Activated CD8-positive, alpha-beta T cell treated with anti-CD3 and anti-CD28 coated beads, Interleukin-2, amount 10 ng/mL, durations not matched to agents 7 days and 5 days (primary cell): ENCODE measurements around the gene SERPINB8. TPM values are rescaled to one million over a fixed set of nuclear protein-coding genes. Genes with fewer than 3 reads are reported as not detected.

Source experiments
- ATAC-seq: fragments of 150-1000 bp; cut with Tn5 transposase; one replicate; pipeline ENCODE4 v1.10.0; 2021; ENCODE audit warnings: moderate library complexity
- CTCF ChIA-PET: fragments of 350-600 bp; sonication (Branson Sonifier 250); formaldehyde crosslinking; loops from one replicate; lab custom pipeline; 2021; ENCODE audit warnings: antibody characterized with exemption; lab: Charles Lee
- POLR2A ChIA-PET: fragments of 350-600 bp; sonication (Branson Sonifier 250); formaldehyde crosslinking; loops from one replicate; lab custom pipeline; 2021; ENCODE audit warnings: antibody characterized with exemption; lab: Charles Lee
- DNase-seq: peaks from one replicate; pipeline ENCODE4 v3.0.0-alpha.2; 2020
- H3K27ac Mint-ChIP-seq: one replicate; pipeline ENCODE4 v1.8.0; 2021; ENCODE audit warnings: mild to moderate bottlenecking, mixed read lengths
- H3K27me3 Mint-ChIP-seq: one replicate; pipeline ENCODE4 v1.8.0; 2021; ENCODE audit warnings: low read depth, mixed read lengths
- H3K36me3 Mint-ChIP-seq: one replicate; pipeline ENCODE4 v1.8.0; 2021; ENCODE audit warnings: low read depth, mixed read lengths
- H3K4me1 Mint-ChIP-seq: one replicate; pipeline ENCODE4 v1.8.0; 2021; ENCODE audit warnings: low read depth, mixed read lengths
- H3K4me3 Mint-ChIP-seq: one replicate; pipeline ENCODE4 v1.8.0; 2021; ENCODE audit warnings: mild to moderate bottlenecking, mixed read lengths
- H3K9me3 Mint-ChIP-seq: one replicate; pipeline ENCODE4 v1.8.0; 2022; ENCODE audit warnings: mixed read lengths; ENCODE audit not compliant: insufficient read depth
- total RNA-seq, 2 experiments: library from RNA; stranded (reverse); gene quantifications; one replicate each; pipeline ENCODE4 v1.2.3, GENCODE V29; 2021

SERPINB8 gene
- total RNA-seq, 2 experiments from 2014 or later = 2.7 to 3.4 TPM

GRCh38 chr18:63971320-63972001 lies 1.6 kb downstream of the SERPINB8 start:
- peak overlapping the region; percentile 91 for H3K27ac Mint-ChIP-seq
- H3K4me1 Mint-ChIP-seq = peaks cover 24% of the 10 kb centered on the region
- DNase-seq = no peak
- no peak for ATAC-seq
- no peaks in the 10 kb centered on the region for H3K36me3 Mint-ChIP-seq
- H3K9me3 Mint-ChIP-seq = no peaks in the 10 kb centered on the region
- CTCF ChIA-PET = no interaction called here
- H3K27me3 Mint-ChIP-seq = peaks cover 7% of the 10 kb centered on the region
- H3K4me3 Mint-ChIP-seq = peak overlapping the region; percentile 88
- POLR2A ChIA-PET = no interaction called here

GRCh38 chr18:63972002-63972376 lies 2.1 kb downstream of the SERPINB8 start:
- ATAC-seq = no peak
- Mint-ChIP-seq H3K36me3 (no peaks in the 10 kb centered on the region), H3K4me3 (no peak overlapping the region), H3K9me3 (no peaks in the 10 kb centered on the region), H3K27me3 (peaks cover 3% of the 10 kb centered on the region), H3K4me1 (peaks cover 24% of the 10 kb centered on the region), H3K27ac (no peak overlapping the region)
- ChIA-PET POLR2A (no interaction called here), CTCF (interaction anchor here (1.0 kb wide), 1 partner anchor 13 kb away, joined by 3 read pairs; no protein-coding TSS in a partner anchor)
- DNase-seq = no peak

GRCh38 chr18:63974991-63975390 lies 5.1 kb downstream of the SERPINB8 start:
- Mint-ChIP-seq H3K36me3 (no peaks in the 10 kb centered on the region), H3K4me1 (peaks cover 22% of the 10 kb centered on the region), H3K27ac (no peak overlapping the region), H3K4me3 (no peak overlapping the region), H3K9me3 (no peaks in the 10 kb centered on the region), H3K27me3 (peaks cover 3% of the 10 kb centered on the region)
- POLR2A ChIA-PET = no interaction called here
- peak; percentile 35 for DNase-seq
- ATAC-seq = no peak
- CTCF ChIA-PET = interaction anchor here (0.7 to 5.8 kb wide), 5 partner anchors 10 to 88 kb away, joined by 3 to 50 read pairs (median 7); partner anchors contain the start of gene SERPINB2

GRCh38 chr18:63975628-63976027 lies 5.7 kb downstream of the SERPINB8 start:
- Mint-ChIP-seq H3K27ac (no peak overlapping the region), H3K9me3 (no peaks in the 10 kb centered on the region), H3K4me1 (peaks cover 24% of the 10 kb centered on the region), H3K27me3 (peaks cover 3% of the 10 kb centered on the region), H3K36me3 (no peaks in the 10 kb centered on the region), H3K4me3 (no peak overlapping the region)
- ATAC-seq (no peak), DNase-seq (no peak)
- POLR2A ChIA-PET = no interaction called here
- CTCF ChIA-PET = interaction anchor here (0.6 to 5.8 kb wide), 9 partner anchors 10 to 469 kb away, joined by 3 to 50 read pairs (median 3); partner anchors contain the start of gene SERPINB2

- Mint-ChIP-seq H3K9me3 (no peaks in the 10 kb centered on the region), H3K4me1 (peaks cover 11% of the 10 kb centered on the region), H3K27ac (no peak overlapping the region), H3K36me3 (no peaks in the 10 kb centered on the region), H3K4me3 (no peak overlapping the region), H3K27me3 (peaks cover 3% of the 10 kb centered on the region)
- POLR2A ChIA-PET = no interaction called here
- ATAC-seq (no peak), DNase-seq (no peak)
- CTCF ChIA-PET = interaction anchor here (1.2 to 5.8 kb wide), 3 partner anchors 13 to 470 kb away, joined by 3 to 50 read pairs (median 8); no protein-coding TSS in a partner anchor
Measured at GRCh38 chr18:63977040-63977439, 7.2 kb downstream of the SERPINB8 start.

GRCh38 chr18:63979409-63979920 lies 9.6 kb downstream of the SERPINB8 start:
- ChIA-PET CTCF (interaction anchor here (0.6 to 1.5 kb wide), 5 partner anchors 16 to 462 kb away, joined by 3 to 7 read pairs (median 4); no protein-coding TSS in a partner anchor), POLR2A (no interaction called here)
- Mint-ChIP-seq H3K9me3 (no peaks in the 10 kb centered on the region), H3K4me3 (peak overlapping the region; percentile 10), H3K4me1 (peaks cover 10% of the 10 kb centered on the region), H3K36me3 (no peaks in the 10 kb centered on the region), H3K27me3 (no peaks in the 10 kb centered on the region), H3K27ac (no peak overlapping the region)
- peak; percentile 56 for DNase-seq
- peak; percentile 78 for ATAC-seq

- no peak overlapping the region for H3K4me3 Mint-ChIP-seq
- no peak overlapping the region for H3K27ac Mint-ChIP-seq
- no peaks in the 10 kb centered on the region for H3K9me3 Mint-ChIP-seq
- H3K27me3 Mint-ChIP-seq = no peaks in the 10 kb centered on the region
- ChIA-PET CTCF (interaction anchor here (0.6 to 1.5 kb wide), 5 partner anchors 16 to 462 kb away, joined by 3 to 7 read pairs (median 4); no protein-coding TSS in a partner anchor), POLR2A (no interaction called here)
- peaks cover 10% of the 10 kb centered on the region for H3K4me1 Mint-ChIP-seq
- H3K36me3 Mint-ChIP-seq = no peaks in the 10 kb centered on the region
- DNase-seq (no peak), ATAC-seq (no peak)
Measured at GRCh38 chr18:63980027-63980426, 10.1 kb downstream of the SERPINB8 start.

- Mint-ChIP-seq H3K4me1 (peaks cover 10% of the 10 kb centered on the region), H3K4me3 (no peak overlapping the region), H3K27me3 (no peaks in the 10 kb centered on the region), H3K27ac (no peak overlapping the region), H3K36me3 (no peaks in the 10 kb centered on the region), H3K9me3 (no peaks in the 10 kb centered on the region)
- no peak for ATAC-seq
- POLR2A ChIA-PET = no interaction called here
- no peak for DNase-seq
- CTCF ChIA-PET = interaction anchor here (1.9 kb wide), 1 partner anchor 17 kb away, joined by 7 read pairs; no protein-coding TSS in a partner anchor
Measured at GRCh38 chr18:63980896-63981460, 11.1 kb downstream of the SERPINB8 start.

- H3K4me3 Mint-ChIP-seq = no peak overlapping the region
- DNase-seq (no peak), ATAC-seq (no peak)
- CTCF ChIA-PET = interaction anchor here (0.9 to 1.9 kb wide), 2 partner anchors 18 to 45 kb away, joined by 3 to 7 read pairs; no protein-coding TSS in a partner anchor
- H3K27ac Mint-ChIP-seq = no peak overlapping the region
- peaks cover 10% of the 10 kb centered on the region for H3K4me1 Mint-ChIP-seq
- H3K36me3 Mint-ChIP-seq = no peaks in the 10 kb centered on the region
- no peaks in the 10 kb centered on the region for H3K27me3 Mint-ChIP-seq
- POLR2A ChIA-PET = no interaction called here
- no peaks in the 10 kb centered on the region for H3K9me3 Mint-ChIP-seq
Measured at GRCh38 chr18:63981719-63982118, 11.8 kb downstream of the SERPINB8 start.

- Mint-ChIP-seq H3K4me3 (no peak overlapping the region), H3K9me3 (no peaks in the 10 kb centered on the region), H3K36me3 (no peaks in the 10 kb centered on the region), H3K4me1 (peaks cover 10% of the 10 kb centered on the region), H3K27me3 (no peaks in the 10 kb centered on the region), H3K27ac (no peak overlapping the region)
- ATAC-seq = no peak
- DNase-seq = no peak
- CTCF ChIA-PET = interaction anchor here (0.9 to 1.9 kb wide), 2 partner anchors 18 to 45 kb away, joined by 3 to 7 read pairs; no protein-coding TSS in a partner anchor
- POLR2A ChIA-PET = no interaction called here
Measured at GRCh38 chr18:63982361-63982760, 12.5 kb downstream of the SERPINB8 start.

- DNase-seq (no peak), ATAC-seq (no peak)
- Mint-ChIP-seq H3K9me3 (no peaks in the 10 kb centered on the region), H3K27ac (no peak overlapping the region), H3K27me3 (no peaks in the 10 kb centered on the region), H3K36me3 (no peaks in the 10 kb centered on the region), H3K4me3 (no peak overlapping the region), H3K4me1 (no peaks in the 10 kb centered on the region)
- CTCF ChIA-PET = no interaction called here
- POLR2A ChIA-PET = no interaction called here
Measured at GRCh38 chr18:63986885-63987284, 17.0 kb downstream of the SERPINB8 start.

GRCh38 chr18:63987743-63988142 lies 17.9 kb downstream of the SERPINB8 start:
- H3K9me3 Mint-ChIP-seq = no peaks in the 10 kb centered on the region
- H3K27ac Mint-ChIP-seq = no peak overlapping the region
- CTCF ChIA-PET = interaction anchor here (0.6 to 1.2 kb wide), 2 partner anchors 47 to 469 kb away, joined by 3 read pairs; no protein-coding TSS in a partner anchor

More at GRCh38 chr18:63987743-63988142, 17.9 kb downstream of the SERPINB8 start:
- Mint-ChIP-seq H3K27me3 (no peaks in the 10 kb centered on the region), H3K4me3 (no peak overlapping the region), H3K4me1 (no peaks in the 10 kb centered on the region), H3K36me3 (no peaks in the 10 kb centered on the region)
- POLR2A ChIA-PET = no interaction called here
- ATAC-seq = no peak
- no peak for DNase-seq
